Measurements from ENCODE around the gene DSG2. TPM values are rescaled to one million over a fixed set of nuclear protein-coding genes. Genes with fewer than 3 reads are reported as not detected.

Gene DSG2
- total RNA-seq, 2 donors from 2014 or later: 311 to 330 TPM

DNA sequence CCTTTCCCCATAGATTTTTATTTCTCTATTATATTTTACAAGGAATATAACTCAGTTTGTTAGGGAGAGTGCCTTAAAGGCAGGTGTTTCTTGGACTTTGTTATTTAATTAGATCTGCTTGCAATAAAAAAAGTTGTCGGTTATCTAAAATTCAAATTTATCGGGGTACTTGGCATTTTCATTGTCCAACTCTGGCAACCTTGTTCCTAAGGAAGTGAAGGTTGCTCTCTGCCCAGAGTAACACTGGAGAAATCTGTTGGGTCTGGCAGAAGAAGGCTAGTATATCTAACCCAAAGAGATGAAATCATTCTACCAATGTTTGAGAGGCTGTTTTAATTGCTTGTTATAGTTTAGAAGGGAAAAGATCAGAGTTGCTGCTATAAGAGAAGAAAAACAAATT, 50.9 kb downstream of the DSG2 start:
- ATAC-seq (peak; percentile 56), DNase-seq (no peak)
- intact Hi-C loops (cut with DNase I, micrococcal nuclease): no loop called here

DNA sequence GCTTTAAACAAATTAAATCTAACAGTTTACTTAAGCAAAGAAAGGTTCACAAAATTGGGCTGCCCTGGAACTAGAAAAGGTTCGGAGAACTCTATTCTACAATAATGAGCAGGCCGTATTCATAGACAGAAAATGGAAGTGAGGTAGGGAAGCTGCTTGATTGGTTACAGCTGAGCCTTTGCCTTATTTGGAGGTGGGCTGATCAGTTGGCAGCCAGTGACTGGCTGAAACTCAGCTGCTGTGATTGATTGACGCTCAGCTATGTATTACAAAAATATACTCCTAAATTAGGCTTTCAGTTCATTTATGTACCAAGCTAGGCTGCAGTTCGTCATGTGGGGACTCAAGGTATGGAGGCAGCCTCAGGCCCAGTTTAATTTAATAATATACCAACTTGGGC, 51.4 kb downstream of the DSG2 start:
- ATAC-seq (peak; percentile 20), DNase-seq (no peak)
- intact Hi-C loops (cut with DNase I, micrococcal nuclease): no loop called here

DNA sequence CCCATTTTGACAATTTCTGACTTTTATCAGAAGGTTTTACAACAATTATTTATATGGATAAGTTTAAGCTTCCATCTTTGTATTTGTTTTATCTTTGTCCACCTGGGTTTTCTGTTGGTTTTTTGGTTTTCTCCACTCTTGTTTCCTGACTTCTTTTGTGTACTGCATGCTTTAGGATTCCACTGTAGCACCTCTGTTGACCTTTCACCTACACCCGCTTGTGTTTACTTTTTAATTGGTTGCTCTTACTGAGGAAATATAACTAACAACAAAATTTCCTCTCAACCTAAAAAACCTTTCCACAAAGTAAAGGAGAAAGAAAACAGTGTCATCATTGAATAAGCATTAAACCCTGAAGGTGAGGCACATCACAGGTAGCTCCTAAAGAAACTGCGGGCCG, 53.9 kb downstream of the DSG2 start:
- ATAC-seq (no peak), DNase-seq (no peak)
- intact Hi-C loops (cut with DNase I, micrococcal nuclease): no loop called here

DNA sequence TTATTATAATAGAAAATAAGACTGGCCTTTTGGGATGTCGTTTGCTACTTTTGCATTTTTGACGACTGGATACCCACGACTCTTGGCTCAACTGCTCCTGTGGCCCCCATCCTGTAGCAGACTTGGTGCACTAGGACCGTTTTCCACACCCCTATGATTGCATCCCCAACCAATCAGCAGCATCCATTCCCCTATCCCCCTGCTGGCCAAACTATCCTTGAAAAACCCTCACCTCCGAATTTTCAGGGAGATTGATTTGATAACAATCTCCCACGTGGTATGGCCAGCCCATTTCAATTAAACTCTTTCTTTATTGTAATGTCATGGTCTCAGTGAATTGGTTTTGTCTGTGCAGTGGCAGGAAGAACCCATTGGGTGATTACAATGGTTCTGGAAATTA, 55.8 kb downstream of the DSG2 start:
- DNase-seq: no peak
- ATAC-seq: no peak
- intact Hi-C loops (cut with DNase I, micrococcal nuclease): no loop called here

DNA sequence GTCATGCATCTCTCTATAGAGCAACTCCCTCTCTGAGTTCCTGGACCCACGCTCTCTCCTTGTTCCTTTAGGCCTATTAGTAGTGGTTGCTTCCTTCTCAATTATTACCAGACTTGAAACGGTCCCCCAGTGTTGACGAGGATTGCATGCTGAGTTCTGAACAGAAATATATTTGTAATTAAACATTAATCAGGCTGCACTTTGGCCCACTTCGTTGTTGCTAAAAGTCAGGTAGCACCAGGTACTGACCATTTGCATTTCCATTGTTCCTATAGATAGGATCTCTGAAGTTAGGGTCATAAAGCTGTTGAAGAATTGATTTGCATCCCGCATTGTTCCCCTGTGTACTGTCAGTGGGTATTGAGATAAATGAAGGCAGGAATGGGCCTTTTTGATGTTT, 56.8 kb downstream of the DSG2 start:
- no peak for ATAC-seq
- intact Hi-C loops (cut with DNase I, micrococcal nuclease): loop anchor here in 1 of 2 donors (5.0 kb wide), 2 partner anchors 168 to 263 kb away; no protein-coding TSS in a partner anchor
- DNase-seq: no peak

DNA sequence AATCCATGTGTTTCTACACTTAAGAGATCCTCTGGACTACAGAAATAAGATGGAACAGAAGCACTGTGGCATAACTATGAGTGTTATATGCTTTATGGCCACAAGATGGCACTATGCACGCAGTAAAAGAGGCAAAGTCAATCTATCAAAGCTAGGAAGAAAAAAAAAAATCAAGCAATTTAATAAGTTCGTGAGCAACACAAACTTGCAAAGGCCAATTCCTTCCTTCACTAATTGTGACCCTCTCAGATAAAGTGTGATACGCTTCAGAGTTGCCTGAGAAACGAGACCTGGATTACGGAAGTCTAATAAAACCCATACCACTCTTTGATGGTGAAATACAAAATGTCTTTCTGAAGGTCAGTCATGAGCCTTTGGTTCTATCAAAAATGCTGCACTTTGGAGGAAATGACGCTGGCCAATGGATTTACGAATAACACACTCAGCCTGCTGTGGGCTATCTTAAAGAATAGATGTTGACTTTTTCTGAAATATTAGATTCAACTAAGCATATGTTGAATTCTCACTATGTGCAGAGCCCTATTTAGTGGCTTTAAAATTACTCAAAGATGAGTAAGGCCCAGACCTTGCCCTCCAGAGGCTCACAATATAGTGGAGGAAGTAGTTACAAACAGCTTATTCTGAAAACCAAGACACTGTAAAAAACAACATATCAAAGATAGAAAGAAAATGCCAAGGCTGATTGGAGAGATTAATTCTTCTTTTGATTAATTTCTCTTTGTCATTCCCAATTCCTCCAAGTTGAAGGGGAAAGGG, 58.2 kb downstream of the DSG2 start:
- intact Hi-C loops (cut with DNase I, micrococcal nuclease): loop anchor here in 1 of 2 donors (5.0 kb wide), 2 partner anchors 166 to 261 kb away; no protein-coding TSS in a partner anchor
- ATAC-seq: peak; percentile 69
- DNase-seq: no peak

DNA sequence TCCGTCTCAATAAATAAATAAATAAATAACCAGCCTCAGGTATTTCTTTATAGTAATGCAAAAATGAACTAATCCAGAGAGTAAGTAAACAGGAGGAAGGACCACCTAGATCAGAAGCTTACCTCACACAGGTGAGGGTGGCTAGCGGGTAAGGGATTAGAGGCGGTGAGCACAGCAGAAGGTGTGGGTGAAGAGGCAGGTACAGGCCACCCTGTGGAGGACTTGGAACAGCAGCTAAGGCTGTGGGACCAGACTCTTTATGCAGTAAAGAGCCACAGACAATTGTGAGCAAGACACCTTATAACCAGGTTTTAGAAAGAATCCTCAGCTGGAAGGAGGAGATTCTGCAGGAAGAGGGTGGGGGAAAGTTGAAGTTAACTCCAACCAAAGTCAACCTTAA, 59.5 kb downstream of the DSG2 start:
- DNase-seq (no peak), ATAC-seq (no peak)
- intact Hi-C loops (cut with DNase I, micrococcal nuclease): loop anchor here in 1 of 2 donors (5.0 kb wide), 2 partner anchors 165 to 260 kb away; no protein-coding TSS in a partner anchor

DNA sequence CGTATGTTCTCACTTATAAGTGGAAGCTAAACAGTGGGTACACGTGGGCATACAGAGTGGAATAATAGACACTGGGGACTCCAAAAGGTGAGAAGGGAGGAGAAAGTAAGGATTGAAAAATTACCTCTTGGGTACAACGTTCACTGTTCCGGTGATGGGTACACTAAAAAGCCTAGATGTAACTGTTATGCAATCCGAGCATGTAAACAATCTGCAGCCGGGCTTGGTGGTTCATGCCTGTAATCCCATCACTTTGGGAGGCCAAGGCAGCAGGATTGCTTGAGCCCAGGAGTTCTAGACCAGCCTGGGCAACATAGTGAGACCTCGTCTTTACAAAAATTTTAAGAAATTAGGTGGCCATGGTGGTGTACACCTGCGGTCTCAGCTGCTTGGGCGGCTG, 60.6 kb downstream of the DSG2 start:
- ATAC-seq: no peak
- no peak for DNase-seq
- intact Hi-C loops (cut with DNase I, micrococcal nuclease): loop anchor here in 1 of 2 donors (5.0 kb wide), 2 partner anchors 164 to 259 kb away; no protein-coding TSS in a partner anchor

DNA sequence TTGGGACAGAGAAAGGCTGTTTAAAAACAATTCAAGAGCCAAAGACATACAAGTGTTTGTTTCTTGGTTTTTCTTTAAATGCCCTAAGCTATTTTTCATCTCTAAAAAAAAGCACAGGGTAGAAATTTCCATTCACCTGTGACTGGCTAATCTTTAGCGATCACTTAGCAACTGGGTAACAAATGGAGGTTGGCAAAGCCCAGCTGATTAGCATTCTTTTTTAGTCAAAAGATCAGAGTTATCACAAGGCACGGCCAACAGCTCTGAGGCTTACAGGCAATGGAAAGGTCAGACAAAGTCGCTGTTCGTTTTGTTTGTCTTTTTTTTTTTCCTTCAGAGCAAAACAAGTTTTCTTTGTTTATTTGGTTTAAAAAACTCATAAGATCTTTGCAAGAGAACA, 64.7 kb downstream of the DSG2 start:
- intact Hi-C loops (cut with DNase I, micrococcal nuclease): no loop called here
- ATAC-seq: no peak
- no peak for DNase-seq

DNA sequence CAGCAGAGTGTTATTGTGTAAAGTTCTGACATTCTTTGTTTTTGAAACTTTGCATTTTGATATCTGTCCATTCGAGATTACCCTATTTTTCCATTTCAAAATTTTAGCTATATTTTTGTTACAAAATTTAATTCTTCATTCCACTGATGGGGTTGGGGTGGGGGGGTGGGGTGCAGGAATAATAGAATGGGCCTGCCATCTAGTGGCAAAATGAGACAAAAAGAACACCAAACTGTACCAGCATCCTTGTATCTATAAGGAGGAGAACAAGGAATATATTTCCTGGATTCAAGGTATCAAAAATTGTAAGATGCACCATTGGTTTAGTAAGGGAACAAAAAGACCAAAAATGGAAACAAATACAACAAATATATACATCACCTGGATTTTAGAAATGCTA, 65.8 kb downstream of the DSG2 start:
- ATAC-seq (no peak), DNase-seq (no peak)
- intact Hi-C loops (cut with DNase I, micrococcal nuclease): no loop called here

DNA sequence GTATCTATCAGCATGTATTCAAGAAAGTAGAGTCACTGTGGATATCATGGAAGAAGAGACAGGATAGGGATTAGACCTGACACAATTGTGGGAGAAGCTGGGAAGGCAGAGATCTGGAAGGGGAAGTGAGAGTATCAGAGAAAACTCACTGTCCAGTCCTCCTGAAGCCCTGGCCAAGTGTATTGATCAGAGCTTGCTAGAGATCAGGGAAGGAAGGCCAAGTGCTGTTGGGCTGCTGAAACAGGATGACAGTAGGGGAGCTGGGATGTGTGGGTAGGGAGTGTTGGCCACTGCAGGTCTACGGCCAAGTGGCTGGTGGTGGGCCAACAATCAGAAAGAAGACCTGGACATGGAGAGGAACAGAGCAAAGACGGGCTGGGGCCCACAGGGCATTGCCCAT, 67.4 kb downstream of the DSG2 start:
- ATAC-seq (no peak), DNase-seq (no peak)
- intact Hi-C loops (cut with DNase I, micrococcal nuclease): no loop called here

DNA sequence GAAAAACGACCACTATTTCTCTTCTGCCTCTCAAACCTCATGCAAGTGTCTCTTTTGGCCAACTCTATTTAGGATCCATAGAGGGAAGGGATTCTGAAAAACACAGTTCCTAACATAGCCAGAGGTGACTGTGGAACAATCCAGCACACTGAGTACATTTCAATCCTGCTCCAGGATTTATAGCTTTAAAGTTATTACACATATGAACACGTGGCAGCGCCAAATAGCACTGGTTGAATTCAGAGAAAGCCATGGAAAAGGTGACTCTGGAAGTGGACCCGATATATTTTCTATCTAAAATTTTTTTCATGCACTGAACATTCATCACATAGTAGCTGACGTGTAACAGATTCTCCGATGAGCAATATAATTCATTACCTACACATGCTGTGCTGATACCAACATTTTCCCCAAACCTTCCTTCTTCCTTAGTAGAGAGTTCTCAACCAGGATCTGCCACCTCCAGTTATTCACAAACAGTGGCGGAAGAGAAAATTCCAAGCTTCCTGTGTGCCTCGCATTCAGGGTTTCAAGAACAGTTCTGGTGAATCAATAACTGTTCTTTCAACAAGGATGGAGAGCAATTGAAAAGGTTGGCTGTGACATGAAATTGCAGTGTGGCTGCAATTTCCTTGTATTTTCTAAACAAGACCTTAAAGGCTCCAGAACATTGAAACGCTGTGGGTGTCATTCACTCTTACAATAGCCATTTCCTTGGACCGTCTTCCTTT, 68.0 kb downstream of the DSG2 start:
- DNase-seq (no peak), ATAC-seq (peak; percentile 81)
- intact Hi-C loops (cut with DNase I, micrococcal nuclease): no loop called here

DNA sequence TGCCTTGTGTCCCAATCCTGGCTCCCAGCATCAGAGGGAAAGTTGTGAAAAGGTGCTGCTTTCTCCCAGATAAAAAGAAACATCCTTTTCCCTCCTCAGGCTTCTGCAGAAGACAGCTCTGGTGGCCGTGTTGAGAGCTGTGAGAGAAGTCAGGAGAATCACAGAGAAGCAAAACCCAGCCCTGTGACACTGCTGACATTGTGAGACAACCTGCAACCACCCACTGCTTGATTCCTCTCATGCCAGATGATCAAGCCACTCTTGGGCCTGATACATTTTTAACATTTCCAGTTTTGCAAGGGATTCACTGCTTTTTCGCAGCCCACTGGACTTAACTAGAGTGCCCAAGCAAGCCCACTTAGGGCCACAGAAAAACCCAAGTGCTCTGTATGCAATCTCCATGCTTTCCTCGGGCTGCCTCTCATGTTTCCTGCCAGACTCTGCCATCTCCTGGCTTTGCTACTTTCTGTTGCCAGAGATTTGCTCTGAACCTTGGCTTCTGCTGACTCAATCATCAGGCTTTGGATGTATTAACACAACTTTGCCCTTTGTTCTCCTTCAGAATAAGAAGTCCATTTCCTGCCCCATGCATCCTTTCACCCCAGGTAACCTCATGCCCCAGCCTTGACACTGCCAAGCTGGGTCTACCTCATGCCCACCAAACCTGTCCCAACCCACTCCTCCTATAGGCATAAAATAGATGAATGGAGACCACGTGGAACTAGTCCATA, 68.8 kb downstream of the DSG2 start:
- intact Hi-C loops (cut with DNase I, micrococcal nuclease): no loop called here
- DNase-seq: no peak
- peak; percentile 70 for ATAC-seq

DNA sequence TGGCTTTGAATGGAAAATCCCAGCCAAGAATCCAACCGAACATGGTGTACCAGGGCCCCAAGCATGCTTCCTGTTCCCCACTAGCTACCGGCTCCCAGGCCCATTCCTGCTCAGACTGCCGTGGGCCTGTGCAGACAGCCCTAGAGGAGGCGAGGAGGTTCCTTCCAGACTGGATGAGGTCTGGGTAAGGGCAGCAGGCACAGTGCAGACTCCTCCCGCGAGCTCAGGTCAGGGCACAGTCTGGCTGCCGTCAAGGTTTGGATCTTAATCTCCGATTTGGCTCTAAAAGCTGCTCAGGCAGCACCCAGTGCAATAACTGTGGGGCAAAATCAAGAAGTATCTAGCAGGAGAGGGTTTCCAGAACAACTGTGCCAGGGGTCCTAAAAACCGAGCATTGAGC, 74.4 kb downstream of the DSG2 start:
- intact Hi-C loops (cut with DNase I, micrococcal nuclease): no loop called here
- no peak for ATAC-seq

DNA sequence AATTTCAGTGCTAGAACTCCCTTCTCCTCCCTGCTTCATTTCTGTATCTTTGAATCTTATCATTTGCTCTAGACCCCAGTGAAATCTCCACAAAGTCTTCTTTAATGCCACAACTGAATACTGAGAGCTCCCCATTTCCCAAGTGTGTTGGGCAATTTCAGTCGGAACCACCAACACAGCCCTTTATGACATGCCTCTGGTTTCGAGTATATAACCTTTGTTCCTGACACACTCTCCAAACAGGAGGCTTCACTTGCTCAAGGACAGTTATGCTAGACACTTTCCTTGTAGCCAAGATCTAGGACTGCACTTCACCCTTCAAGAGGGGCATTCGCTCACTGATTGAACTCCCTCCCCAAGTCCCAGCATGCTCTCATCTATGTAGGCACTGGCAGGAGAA, 75.1 kb downstream of the DSG2 start:
- intact Hi-C loops (cut with DNase I, micrococcal nuclease): no loop called here
- ATAC-seq: peak; percentile 34
- DNase-seq: no peak

More for the DNA sequence above, 74.4 kb downstream of the DSG2 start:
- DNase-seq: no peak

DNA sequence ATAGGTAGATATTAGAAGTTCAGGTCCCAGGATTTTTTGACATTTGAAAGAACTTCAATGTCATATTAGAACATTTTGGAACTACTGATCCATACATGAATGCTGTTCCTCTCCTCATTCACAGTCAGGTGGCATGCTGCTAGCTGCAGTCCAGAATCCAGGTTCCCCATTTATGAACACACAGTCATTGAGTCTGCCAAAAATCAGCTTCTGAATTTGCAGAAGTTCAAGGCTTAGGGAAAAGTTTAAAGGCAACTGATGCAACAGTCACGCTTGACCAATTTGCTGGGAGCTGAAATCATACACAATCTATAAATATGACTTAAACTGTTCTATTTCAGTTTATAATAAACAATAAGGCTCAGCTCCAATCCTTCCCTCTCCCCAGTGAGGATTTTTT, 76.4 kb downstream of the DSG2 start:
- no peak for DNase-seq
- intact Hi-C loops (cut with DNase I, micrococcal nuclease): no loop called here
- no peak for ATAC-seq

DNA sequence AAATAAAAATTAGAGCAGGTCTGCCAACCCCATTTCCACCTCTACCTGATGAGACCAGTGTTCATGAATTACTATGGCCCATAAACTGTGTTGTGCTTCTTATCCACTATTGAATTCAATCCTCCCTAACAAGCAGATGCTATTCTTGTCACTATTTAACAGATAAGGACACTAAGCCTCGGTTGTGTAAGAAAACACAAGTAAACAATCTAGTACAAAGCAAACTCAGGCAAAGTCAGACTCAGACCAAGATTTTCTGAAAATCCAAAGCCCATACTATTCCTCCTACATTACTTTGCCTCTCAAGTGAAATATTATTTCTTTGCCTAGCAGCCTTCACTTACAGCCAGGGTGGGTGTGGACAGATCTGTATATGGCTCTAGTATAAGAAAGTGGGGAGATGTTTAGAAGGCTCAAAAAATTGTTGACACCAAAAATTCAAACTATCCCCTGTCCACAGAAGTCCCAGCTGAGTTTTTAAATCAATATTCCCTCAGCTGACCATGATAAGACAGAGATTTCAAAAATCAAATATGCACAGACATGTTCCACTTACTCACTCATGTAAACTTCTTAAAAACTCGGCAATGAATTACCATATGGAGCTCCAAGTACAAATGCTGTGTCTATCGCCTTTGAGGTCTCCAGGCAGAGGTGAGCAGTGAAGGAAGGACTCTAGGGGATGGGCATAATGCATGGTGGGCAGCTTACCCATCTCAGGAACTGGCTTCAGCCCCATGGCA, 77.7 kb downstream of the DSG2 start:
- intact Hi-C loops (cut with DNase I, micrococcal nuclease): no loop called here
- no peak for ATAC-seq
- DNase-seq: no peak

DNA sequence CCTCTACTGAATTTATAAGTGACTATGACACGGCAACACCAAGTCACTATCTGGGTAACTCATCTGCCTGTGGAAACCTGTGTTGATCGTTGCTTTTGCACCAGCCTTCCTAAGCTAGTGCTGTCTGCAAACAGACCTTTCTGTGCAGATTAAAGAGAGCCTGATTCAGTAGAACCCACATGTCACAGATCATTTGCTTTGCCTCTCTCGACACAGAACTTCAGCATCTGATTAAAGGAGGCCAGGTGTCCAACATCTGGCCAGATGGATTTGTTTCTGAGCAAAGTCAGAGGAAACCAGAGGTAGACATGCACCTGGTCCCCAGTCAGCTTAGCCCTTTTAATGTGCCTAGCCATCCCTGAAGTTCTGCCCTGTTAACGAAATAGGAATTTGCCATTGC, 78.7 kb downstream of the DSG2 start:
- ATAC-seq: no peak
- intact Hi-C loops (cut with DNase I, micrococcal nuclease): no loop called here
- no peak for DNase-seq

DNA sequence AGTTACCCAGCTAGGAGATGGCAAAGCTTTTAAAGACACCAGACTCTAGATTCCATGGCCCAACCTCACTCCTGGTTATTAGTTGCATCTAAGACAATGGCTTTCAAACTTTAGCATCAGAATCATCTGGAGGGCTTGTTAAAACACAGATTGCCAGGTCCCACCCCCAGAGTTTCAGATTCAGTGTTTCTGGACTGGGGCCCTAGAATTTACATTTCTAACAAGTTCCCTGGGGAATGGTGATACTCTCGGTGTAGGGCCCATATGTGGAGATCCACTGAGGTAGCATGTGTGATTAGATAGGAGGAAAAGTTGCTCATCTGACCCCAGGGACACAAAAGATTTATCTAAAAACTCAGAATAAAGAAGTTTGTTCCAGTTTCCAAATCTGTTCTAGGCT, 79.2 kb downstream of the DSG2 start:
- intact Hi-C loops (cut with DNase I, micrococcal nuclease): no loop called here
- ATAC-seq (no peak), DNase-seq (no peak)

Data from left colon (tissue), 2 donors.